Measurements from ENCODE around the gene CDKN3. TPM values are rescaled to one million over a fixed set of nuclear protein-coding genes. Genes with fewer than 3 reads are reported as not detected.
A peak's percentile ranks its signal among the peaks of the same experiment; 100 is the strongest.

CDKN3 gene
- total RNA-seq, 1 donor from 2014 or later: 2.4 TPM

DNA sequence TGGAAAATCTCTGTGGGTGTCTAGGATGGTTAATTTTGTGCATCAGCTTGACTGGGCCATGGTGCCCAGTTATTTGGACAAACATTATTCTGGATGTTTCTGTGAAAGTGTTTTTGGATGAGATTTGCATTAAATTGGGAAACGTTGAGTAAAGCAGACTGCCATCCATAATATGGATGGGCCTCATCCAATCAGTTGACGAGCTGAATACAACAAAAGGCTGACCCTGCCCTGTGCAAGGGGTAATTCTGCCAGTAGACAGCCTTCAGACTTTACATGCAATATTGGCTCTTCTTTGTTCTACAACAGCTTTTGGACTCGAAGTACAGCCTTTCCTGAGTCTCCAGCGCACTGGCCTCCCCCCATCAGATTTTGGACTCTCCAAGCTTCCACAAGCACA lies 1.5 kb upstream of the CDKN3 start:
- peaks cover 2% of the 10 kb centered on the region for H3K36me3 Mint-ChIP-seq (ENCODE audit: low read depth, unreplicated experiment)
- no peaks in the 10 kb centered on the region for H3K27me3 ChIP-seq (ENCODE audit: insufficient read depth, low read length)
- no peak overlapping the region for H2AFZ ChIP-seq (ENCODE audit: low read depth, low read length)
- DNase-seq (ENCODE audit: low read depth) (no peak), FAIRE-seq (no peak)
- TF ChIP-seq, protein P1, sequence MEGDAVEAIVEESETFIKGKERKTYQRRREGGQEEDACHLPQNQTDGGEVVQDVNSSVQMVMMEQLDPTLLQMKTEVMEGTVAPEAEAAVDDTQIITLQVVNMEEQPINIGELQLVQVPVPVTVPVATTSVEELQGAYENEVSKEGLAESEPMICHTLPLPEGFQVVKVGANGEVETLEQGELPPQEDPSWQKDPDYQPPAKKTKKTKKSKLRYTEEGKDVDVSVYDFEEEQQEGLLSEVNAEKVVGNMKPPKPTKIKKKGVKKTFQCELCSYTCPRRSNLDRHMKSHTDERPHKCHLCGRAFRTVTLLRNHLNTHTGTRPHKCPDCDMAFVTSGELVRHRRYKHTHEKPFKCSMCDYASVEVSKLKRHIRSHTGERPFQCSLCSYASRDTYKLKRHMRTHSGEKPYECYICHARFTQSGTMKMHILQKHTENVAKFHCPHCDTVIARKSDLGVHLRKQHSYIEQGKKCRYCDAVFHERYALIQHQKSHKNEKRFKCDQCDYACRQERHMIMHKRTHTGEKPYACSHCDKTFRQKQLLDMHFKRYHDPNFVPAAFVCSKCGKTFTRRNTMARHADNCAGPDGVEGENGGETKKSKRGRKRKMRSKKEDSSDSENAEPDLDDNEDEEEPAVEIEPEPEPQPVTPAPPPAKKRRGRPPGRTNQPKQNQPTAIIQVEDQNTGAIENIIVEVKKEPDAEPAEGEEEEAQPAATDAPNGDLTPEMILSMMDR (IDR thresholded peaks at IDR 0.05; ENCODE audit: insufficient read depth, low read depth, low read length): no peak
- no peak for TF ChIP-seq EZH2 (IDR thresholded peaks at IDR 0.05; ENCODE audit: insufficient read depth, low read length)
- H3K9ac ChIP-seq (ENCODE audit: low read length): no peak overlapping the region
- H3K4me3 Mint-ChIP-seq (ENCODE audit: unreplicated experiment): no peak overlapping the region
- H3K9me3 ChIP-seq (ENCODE audit: insufficient read depth, low read depth, low read length): no peaks in the 10 kb centered on the region
- H4K20me1 ChIP-seq (ENCODE audit: insufficient read depth, low read length): no peaks in the 10 kb centered on the region
- no peak overlapping the region for H3K4me3 ChIP-seq (ENCODE audit: insufficient read depth, low read depth, low read length)
- no peaks in the 10 kb centered on the region for H3K9me3 Mint-ChIP-seq (ENCODE audit: unreplicated experiment)
- no peaks in the 10 kb centered on the region for H3K36me3 ChIP-seq (ENCODE audit: insufficient read depth, low read length)
- H3K27me3 Mint-ChIP-seq (ENCODE audit: low read depth, unreplicated experiment): peaks cover 17% of the 10 kb centered on the region
- peaks cover 5% of the 10 kb centered on the region for H3K4me1 ChIP-seq (ENCODE audit: insufficient read depth, low read length)
- H3K27ac Mint-ChIP-seq (ENCODE audit: unreplicated experiment): no peak overlapping the region
- H3K4me2 ChIP-seq (ENCODE audit: low read length): no peak overlapping the region
- peaks cover 12% of the 10 kb centered on the region for H3K79me2 ChIP-seq (ENCODE audit: insufficient read depth, low read length)
- no peak overlapping the region for H3K27ac ChIP-seq (ENCODE audit: low read depth, low read length)
- H3K4me1 Mint-ChIP-seq (ENCODE audit: low read depth, unreplicated experiment): no peaks in the 10 kb centered on the region

GRCh38 chr14:54395716-54396115 lies 1.1 kb upstream of the CDKN3 start:
- H3K79me2 ChIP-seq (ENCODE audit: insufficient read depth, low read length): peaks cover 12% of the 10 kb centered on the region
- peaks cover 17% of the 10 kb centered on the region for H3K27me3 Mint-ChIP-seq (ENCODE audit: low read depth, unreplicated experiment)
- H3K4me3 ChIP-seq (ENCODE audit: insufficient read depth, low read depth, low read length): no peak overlapping the region
- no peak overlapping the region for H3K4me3 Mint-ChIP-seq (ENCODE audit: unreplicated experiment)
- no peaks in the 10 kb centered on the region for H3K4me1 Mint-ChIP-seq (ENCODE audit: low read depth, unreplicated experiment)
- no peaks in the 10 kb centered on the region for H3K36me3 ChIP-seq (ENCODE audit: insufficient read depth, low read length)
- H2AFZ ChIP-seq (ENCODE audit: low read depth, low read length): no peak overlapping the region
- peaks cover 2% of the 10 kb centered on the region for H3K36me3 Mint-ChIP-seq (ENCODE audit: low read depth, unreplicated experiment)
- TF ChIP-seq, protein P1 (IDR thresholded peaks at IDR 0.05; ENCODE audit: insufficient read depth, low read depth, low read length): no peak
- no peak for TF ChIP-seq EZH2 (IDR thresholded peaks at IDR 0.05; ENCODE audit: insufficient read depth, low read length)
- no peaks in the 10 kb centered on the region for H3K27me3 ChIP-seq (ENCODE audit: insufficient read depth, low read length)
- no peaks in the 10 kb centered on the region for H3K9me3 Mint-ChIP-seq (ENCODE audit: unreplicated experiment)
- no peak overlapping the region for H3K9ac ChIP-seq (ENCODE audit: low read length)
- H3K4me2 ChIP-seq (ENCODE audit: low read length): no peak overlapping the region
- H3K4me1 ChIP-seq (ENCODE audit: insufficient read depth, low read length): peaks cover 5% of the 10 kb centered on the region
- H4K20me1 ChIP-seq (ENCODE audit: insufficient read depth, low read length): no peaks in the 10 kb centered on the region
- H3K9me3 ChIP-seq (ENCODE audit: insufficient read depth, low read depth, low read length): no peaks in the 10 kb centered on the region
- H3K27ac Mint-ChIP-seq (ENCODE audit: unreplicated experiment): no peak overlapping the region
- DNase-seq (ENCODE audit: low read depth): no peak
- H3K27ac ChIP-seq (ENCODE audit: low read depth, low read length): no peak overlapping the region
- no peak for FAIRE-seq

DNA sequence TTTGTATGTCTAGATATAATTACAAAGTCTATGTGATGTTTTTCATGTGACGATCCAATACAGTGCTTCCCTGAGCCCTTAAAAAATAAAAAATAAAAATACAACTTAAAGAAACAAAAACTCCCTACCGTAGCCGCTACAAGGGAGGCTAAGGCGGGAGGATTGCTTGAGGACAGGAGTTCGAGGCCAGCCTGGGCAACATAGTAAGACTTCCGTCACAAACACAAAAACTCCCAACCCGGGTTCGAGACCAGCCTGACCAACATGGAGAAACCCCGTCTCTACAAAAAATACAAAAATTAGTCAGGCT lies 669 bp upstream of the CDKN3 start:
- no peaks in the 10 kb centered on the region for H3K36me3 ChIP-seq (ENCODE audit: insufficient read depth, low read length)
- DNase-seq (ENCODE audit: low read depth): no peak
- H4K20me1 ChIP-seq (ENCODE audit: insufficient read depth, low read length): no peaks in the 10 kb centered on the region
- H2AFZ ChIP-seq (ENCODE audit: low read depth, low read length): peak overlapping the region; percentile 90
- H3K9ac ChIP-seq (ENCODE audit: low read length): peak overlapping the region; percentile 81
- H3K27me3 ChIP-seq (ENCODE audit: insufficient read depth, low read length): no peaks in the 10 kb centered on the region
- H3K4me3 Mint-ChIP-seq (ENCODE audit: unreplicated experiment): peak overlapping the region; percentile 87
- H3K9me3 ChIP-seq (ENCODE audit: insufficient read depth, low read depth, low read length): no peaks in the 10 kb centered on the region
- H3K4me1 Mint-ChIP-seq (ENCODE audit: low read depth, unreplicated experiment): no peaks in the 10 kb centered on the region
- TF ChIP-seq, protein P1 (IDR thresholded peaks at IDR 0.05; ENCODE audit: insufficient read depth, low read depth, low read length): no peak
- H3K4me1 ChIP-seq (ENCODE audit: insufficient read depth, low read length): peaks cover 5% of the 10 kb centered on the region
- H3K9me3 Mint-ChIP-seq (ENCODE audit: unreplicated experiment): no peaks in the 10 kb centered on the region
- peaks cover 12% of the 10 kb centered on the region for H3K79me2 ChIP-seq (ENCODE audit: insufficient read depth, low read length)
- H3K27ac ChIP-seq (ENCODE audit: low read depth, low read length): no peak overlapping the region
- H3K27ac Mint-ChIP-seq (ENCODE audit: unreplicated experiment): no peak overlapping the region
- no peak for FAIRE-seq
- H3K27me3 Mint-ChIP-seq (ENCODE audit: low read depth, unreplicated experiment): peaks cover 17% of the 10 kb centered on the region
- peak overlapping the region; percentile 84 for H3K4me3 ChIP-seq (ENCODE audit: insufficient read depth, low read depth, low read length)
- H3K36me3 Mint-ChIP-seq (ENCODE audit: low read depth, unreplicated experiment): peaks cover under 1% of the 10 kb centered on the region
- peak overlapping the region; percentile 97 for H3K4me2 ChIP-seq (ENCODE audit: low read length)
